H7 (cell line): Measurements from ENCODE around the gene SUSD4. TPM values are rescaled to one million over a fixed set of nuclear protein-coding genes. Genes with fewer than 3 reads are reported as not detected.

Source experiments
- DNase-seq: peaks from one replicate; pipeline ENCODE4 v3.0.0; 2012
- H3K27me3 ChIP-seq: 2 replicates; pipeline ENCODE4 v1.6.0; 2011; ENCODE audit warnings: mild to moderate bottlenecking, low read length; ENCODE audit not compliant: control insufficient read depth, insufficient read depth
- H3K36me3 ChIP-seq: replicated peaks from 2 replicates; pipeline ENCODE4 v1.5.1; 2011; ENCODE audit warnings: low read length; ENCODE audit not compliant: control insufficient read depth, insufficient read depth
- H3K4me3 ChIP-seq: 2 replicates; pipeline ENCODE4 v1.5.1; 2011; ENCODE audit warnings: low read depth, mild to moderate bottlenecking, control low read depth, low read length, moderate library complexity; ENCODE audit not compliant: insufficient read depth
- total RNA-seq: library from RNA; depleted of rRNA; stranded (reverse); fragments of >200 nt; shearing (Covaris generic); gene quantifications from 2 replicates; pipeline ENCODE4 v1.2.3, GENCODE V29; 2014

Gene SUSD4
- total RNA-seq, 1 experiment from 2014 or later = 4.1 TPM

DNA sequence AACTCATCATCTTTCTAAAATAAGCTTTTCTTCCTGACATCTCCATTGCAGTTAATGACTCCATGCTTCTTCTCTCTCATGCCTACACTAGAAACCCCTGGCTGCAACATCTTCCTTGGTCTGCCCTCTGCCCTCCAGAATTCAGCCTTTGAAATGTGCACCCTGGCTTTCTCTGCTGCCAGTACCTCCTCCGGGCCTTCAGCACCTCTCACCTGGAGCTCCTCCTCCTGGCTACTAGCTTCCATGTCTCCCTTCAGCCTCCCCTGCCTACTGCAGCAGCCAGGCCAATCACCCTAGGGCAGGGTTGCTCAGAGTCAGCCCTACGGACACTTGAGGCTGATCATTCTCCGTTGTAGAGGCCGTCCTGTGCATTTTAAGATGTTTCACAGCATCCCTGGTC lies 18.3 kb downstream of the SUSD4 start:
- DNase-seq = peak; percentile 60
- no peak overlapping the region for H3K4me3 ChIP-seq
- H3K36me3 ChIP-seq = no peaks in the 10 kb centered on the region
- no peaks in the 10 kb centered on the region; the same call in 1 of the 2 replicates for H3K27me3 ChIP-seq

DNA sequence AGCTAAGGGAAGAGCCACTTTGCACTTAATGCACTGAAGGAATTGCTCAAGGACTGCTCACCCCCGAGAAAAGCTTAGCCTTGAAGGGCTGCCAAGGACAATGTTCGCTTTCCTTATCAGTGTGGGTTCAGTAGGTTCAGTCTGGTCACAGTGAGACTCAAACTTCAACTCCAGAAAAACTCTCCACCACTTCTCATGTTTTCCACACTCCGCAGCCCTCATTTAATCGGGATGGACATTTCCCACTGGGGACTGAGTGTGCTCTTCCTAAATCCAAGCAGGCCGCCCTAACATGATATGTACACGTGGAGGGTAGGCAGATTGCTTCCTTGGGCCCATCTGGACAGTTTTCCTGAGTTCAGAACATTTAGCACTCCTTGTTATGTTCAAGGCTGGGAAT lies 19.5 kb downstream of the SUSD4 start:
- Histone ChIP-seq H3K27me3 (no peaks in the 10 kb centered on the region; the same call in 1 of the 2 replicates), H3K4me3 (no peak overlapping the region), H3K36me3 (no peaks in the 10 kb centered on the region)
- no peak for DNase-seq

DNA sequence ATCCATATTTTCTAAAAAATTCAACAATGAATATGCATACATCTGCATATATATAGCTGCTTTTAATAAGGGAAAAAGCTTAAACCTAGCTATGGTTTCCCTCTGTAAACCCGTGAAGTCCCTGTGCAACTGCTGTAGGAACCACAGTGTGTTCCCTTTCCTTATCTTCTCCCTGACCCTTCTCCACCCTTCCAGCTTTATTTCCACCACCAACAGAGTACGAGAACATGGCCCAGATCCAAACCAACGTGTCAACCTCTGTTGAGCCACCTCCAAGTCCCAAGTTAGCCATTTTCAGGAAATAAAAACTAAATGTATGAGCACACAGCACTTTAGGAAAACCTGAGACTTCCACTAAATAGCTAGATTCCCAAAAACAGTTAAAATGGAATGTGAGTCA lies 20.3 kb downstream of the SUSD4 start:
- Histone ChIP-seq H3K36me3 (no peaks in the 10 kb centered on the region), H3K4me3 (no peak overlapping the region), H3K27me3 (no peaks in the 10 kb centered on the region; the same call in 1 of the 2 replicates)
- DNase-seq = no peak

GRCh38 chr1:223341121-223341520 lies 22.9 kb downstream of the SUSD4 start:
- DNase-seq = no peak
- Histone ChIP-seq H3K4me3 (no peak overlapping the region), H3K36me3 (no peaks in the 10 kb centered on the region), H3K27me3 (no peaks in the 10 kb centered on the region)

GRCh38 chr1:223340637-223341036 lies 23.3 kb downstream of the SUSD4 start:
- no peaks in the 10 kb centered on the region for H3K36me3 ChIP-seq
- H3K27me3 ChIP-seq = no peaks in the 10 kb centered on the region
- H3K4me3 ChIP-seq = no peak overlapping the region
- no peak for DNase-seq

GRCh38 chr1:223339861-223340260 lies 24.1 kb downstream of the SUSD4 start:
- no peaks in the 10 kb centered on the region for H3K36me3 ChIP-seq
- H3K27me3 ChIP-seq = no peaks in the 10 kb centered on the region
- no peak for DNase-seq
- no peak overlapping the region for H3K4me3 ChIP-seq

DNA sequence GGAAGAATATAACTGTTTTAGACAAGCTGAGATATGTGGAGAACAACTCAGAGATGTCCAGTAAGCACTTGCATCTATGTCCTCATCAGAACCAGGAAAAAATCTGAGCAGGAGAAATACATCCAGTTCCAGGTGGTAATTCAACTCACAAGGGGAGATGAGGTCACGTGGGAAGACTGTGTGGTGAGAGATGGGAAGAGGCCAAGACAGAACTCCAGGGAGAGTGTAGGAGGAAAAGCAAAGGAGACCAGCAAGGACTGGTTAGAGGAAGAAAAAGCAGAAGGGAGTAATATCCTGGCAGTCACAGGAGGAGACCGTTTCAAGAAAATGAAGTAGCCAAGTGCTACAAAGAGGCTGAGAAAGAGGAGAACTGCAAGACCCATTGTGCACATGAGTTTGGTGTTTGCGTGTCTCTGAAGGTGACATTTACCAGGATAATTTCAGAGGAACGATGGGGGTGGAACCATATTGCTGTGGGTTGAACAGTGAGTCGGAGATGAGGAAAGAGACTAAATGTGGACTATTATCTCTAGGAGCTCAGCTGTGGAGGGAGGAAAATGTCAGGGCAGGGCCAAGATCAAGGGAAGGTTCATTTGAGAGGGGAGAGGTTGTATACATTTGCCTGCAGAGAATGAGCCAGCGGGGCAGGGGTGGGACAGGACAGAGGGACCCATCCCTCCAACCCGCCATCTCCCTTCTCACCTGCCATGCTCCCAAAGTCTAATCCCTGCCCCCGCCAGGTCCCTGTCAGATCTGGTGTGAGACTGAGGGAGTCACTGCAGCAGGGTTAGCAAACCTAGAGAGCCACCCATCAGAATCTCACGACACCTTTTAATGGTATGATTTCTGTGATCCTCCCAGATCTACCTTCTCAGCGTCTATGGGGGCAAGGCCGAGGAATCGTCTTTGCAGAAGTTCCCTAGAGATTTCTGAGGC lies 24.9 kb downstream of the SUSD4 start:
- DNase-seq = no peak
- H3K36me3 ChIP-seq = no peaks in the 10 kb centered on the region
- no peak overlapping the region for H3K4me3 ChIP-seq
- no peaks in the 10 kb centered on the region for H3K27me3 ChIP-seq

DNA sequence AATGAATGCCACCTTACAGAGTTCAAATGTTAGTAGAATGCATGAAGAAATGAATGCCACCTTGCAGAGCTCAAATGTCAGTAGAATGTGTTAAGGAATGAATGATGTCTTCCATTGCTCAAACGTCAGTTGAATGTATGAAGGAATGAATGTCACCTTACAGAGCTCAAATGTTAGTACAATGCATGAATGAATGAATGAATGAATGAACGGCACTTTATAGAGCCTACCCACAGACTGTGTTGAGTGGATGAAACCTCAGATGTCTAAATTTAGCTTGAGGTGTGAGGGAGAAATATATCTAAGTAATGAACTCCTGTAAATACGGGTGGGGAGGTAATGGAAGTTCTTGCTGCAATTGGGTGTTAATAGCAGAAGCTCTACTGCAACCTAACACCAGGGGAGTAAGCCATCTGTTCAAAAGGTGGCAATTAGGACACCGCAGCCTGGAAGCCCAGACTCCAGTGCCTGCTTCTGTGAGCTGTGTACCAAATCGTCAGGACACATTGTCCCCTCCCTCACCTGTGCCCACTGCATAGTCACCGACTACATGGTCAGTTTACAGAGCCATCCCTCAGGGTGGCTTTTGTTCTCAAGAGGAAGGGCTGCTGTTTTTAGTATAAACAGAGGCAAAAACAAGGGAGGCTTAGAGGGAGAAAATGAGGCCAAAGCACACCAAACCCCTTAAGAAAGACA lies 26.7 kb downstream of the SUSD4 start:
- DNase-seq = no peak
- Histone ChIP-seq H3K27me3 (no peaks in the 10 kb centered on the region), H3K4me3 (no peak overlapping the region), H3K36me3 (no peaks in the 10 kb centered on the region)

DNA sequence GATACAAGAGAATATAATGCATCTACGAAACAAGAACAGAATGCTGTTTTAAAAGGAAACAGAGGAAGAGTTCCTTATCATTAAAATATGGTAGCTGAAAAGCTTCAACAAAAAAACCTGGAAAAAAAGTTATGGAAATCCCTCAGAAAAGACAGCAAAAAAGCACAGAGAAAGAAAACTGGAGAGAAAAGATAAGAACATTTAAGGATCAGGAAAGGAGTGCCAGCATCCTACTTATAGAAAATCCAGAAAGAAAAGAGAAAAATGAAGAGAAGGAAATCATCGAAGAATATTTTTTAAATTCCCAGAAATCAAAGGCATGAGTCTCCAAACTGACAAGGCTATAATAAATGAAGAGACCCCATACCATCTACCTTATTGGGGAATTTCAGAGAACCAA lies 29.8 kb downstream of the SUSD4 start:
- Histone ChIP-seq H3K36me3 (no peaks in the 10 kb centered on the region), H3K27me3 (no peaks in the 10 kb centered on the region; the same call in 1 of the 2 replicates), H3K4me3 (no peak overlapping the region)
- DNase-seq = no peak

DNA sequence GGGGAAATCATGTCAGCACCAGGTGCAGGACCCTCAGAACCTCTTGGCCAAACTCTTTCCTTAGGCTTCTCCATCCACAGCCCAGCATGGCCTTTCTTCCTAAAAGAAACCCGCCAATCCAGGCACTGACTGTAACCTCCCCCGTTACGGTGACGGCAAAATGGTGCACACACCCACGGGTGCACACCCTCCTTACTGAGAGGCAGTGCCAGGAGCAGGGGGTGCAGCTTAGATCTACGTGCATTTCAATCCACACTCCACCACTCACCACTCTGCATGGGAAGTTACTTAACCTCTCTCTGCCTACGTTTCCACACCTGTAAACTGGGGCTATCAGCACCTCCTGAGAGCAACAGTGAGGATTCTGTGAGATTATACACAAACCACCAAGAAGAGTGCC lies 31.0 kb downstream of the SUSD4 start:
- no peaks in the 10 kb centered on the region for H3K36me3 ChIP-seq
- H3K4me3 ChIP-seq = no peak overlapping the region
- DNase-seq = no peak
- H3K27me3 ChIP-seq = no peaks in the 10 kb centered on the region; the same call in 1 of the 2 replicates

DNA sequence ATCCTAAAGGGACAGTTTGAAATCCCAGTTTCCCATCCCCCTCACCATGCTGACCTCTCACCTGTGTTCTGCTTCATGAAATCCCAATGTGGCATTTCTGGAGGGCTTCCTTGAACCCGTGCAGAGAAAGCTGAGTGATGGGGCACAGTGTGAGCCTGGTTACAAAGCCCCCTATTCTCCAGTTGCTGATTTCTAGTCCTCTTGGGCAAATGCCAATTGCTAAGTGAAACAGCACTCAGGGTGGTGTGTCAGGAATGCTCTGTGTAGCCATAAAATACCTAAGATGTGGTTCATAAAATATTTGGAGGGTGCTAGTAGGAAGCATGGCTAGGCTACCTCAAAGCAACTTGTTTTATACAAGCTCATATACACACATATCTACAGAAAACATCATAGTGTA lies 32.0 kb downstream of the SUSD4 start:
- no peak overlapping the region for H3K4me3 ChIP-seq
- no peaks in the 10 kb centered on the region; the same call in 1 of the 2 replicates for H3K27me3 ChIP-seq
- H3K36me3 ChIP-seq = no peaks in the 10 kb centered on the region
- no peak for DNase-seq

GRCh38 chr1:223331301-223331700 lies 32.7 kb downstream of the SUSD4 start:
- Histone ChIP-seq H3K27me3 (no peaks in the 10 kb centered on the region; the same call in 1 of the 2 replicates), H3K4me3 (no peak overlapping the region), H3K36me3 (no peaks in the 10 kb centered on the region)
- DNase-seq = no peak

DNA sequence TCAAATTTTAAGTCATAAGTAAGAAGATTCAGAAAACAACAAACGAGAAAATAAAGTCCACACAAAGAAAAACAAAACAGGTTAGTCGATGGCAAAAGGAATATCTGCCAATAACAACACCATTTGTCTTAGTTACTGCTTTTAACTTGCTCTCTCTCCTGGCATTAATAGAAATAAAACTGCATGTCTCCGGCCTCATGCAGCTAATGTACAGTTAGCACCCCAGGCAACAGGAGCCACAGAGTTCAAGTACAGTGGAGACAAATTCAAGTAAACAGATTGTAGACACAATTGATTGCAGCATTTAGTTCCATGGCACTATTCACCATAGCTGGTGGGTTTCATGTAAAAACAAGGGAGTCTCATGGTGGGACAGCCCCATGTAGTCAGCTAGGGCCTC lies 33.5 kb downstream of the SUSD4 start:
- DNase-seq = no peak
- Histone ChIP-seq H3K4me3 (no peak overlapping the region), H3K27me3 (no peaks in the 10 kb centered on the region; the same call in 1 of the 2 replicates), H3K36me3 (no peaks in the 10 kb centered on the region)

DNA sequence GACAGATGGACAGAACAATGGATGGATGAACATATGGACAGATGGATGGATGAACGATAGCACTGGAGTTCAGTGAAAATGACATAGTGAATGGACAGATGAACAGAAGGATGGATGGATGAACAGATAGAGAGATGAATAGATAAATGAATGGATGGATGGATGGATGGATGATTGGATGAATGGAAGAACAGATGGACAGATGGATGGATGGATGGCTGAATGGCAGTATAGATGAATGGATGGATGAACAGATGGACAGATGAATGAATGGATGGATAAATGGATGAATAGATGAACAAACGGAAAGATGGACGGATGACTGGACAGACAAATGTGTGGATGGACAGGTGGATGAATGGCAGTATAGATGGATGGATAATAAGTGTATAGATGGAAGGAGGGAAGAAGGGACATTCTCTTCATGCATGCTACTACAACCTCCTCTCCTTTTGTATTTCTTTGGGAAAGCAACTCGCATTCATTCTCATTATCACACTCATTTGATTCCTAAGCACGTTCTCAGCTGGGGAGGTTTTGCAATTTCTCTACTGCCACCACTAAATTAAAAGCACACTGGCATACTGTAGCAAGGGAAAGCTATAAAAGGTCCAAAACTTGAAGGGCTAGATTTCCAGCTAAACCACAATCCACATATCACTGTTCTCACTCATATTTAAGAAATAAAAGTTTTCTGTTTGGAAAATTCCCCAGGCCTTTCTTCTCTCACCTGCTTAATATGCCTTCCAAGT lies 34.1 kb downstream of the SUSD4 start:
- Histone ChIP-seq H3K4me3 (no peak overlapping the region), H3K36me3 (no peaks in the 10 kb centered on the region), H3K27me3 (no peaks in the 10 kb centered on the region; the same call in 1 of the 2 replicates)
- DNase-seq = no peak
